ENCODE measurements around the gene TMEM127. TPM values are rescaled to one million over a fixed set of nuclear protein-coding genes. Genes with fewer than 3 reads are reported as not detected.

The TMEM127 gene
- total RNA-seq, 1 experiment from 2014 or later = 25.3 TPM

GRCh38 chr2:96238266-96238665 lies 27.5 kb downstream of the TMEM127 start:
- Histone ChIP-seq H3K27ac (ENCODE audit: low read depth, low read length) (no peak overlapping the region), H3K4me1 (ENCODE audit: control insufficient read depth in 1 of 2, insufficient read depth in 2 of 2, low read length in 2 of 2) (no peaks in the 10 kb centered on the region), H3K9me2 (ENCODE audit: insufficient read depth) (no peaks in the 10 kb centered on the region), H3K4me3 (replicated peaks in 1 of 2; ENCODE audit: low read depth in 1 of 2, low read length in 2 of 2) (no peak overlapping the region), H3K9ac (ENCODE audit: low read length) (no peak overlapping the region), H3K79me2 (ENCODE audit: insufficient read depth, low read length) (no peaks in the 10 kb centered on the region), H3K27me3 (ENCODE audit: insufficient read depth, low read length) (no peaks in the 10 kb centered on the region), H3K4me2 (ENCODE audit: low read length) (no peak overlapping the region), H3K9me3 (ENCODE audit: control insufficient read depth in 1 of 2, insufficient read depth in 1 of 2, low read depth in 1 of 2, low read length in 2 of 2) (no peaks in the 10 kb centered on the region), H2AFZ (ENCODE audit: low read depth, low read length, poor library complexity, severe bottlenecking) (no peak overlapping the region), H3K36me3 (ENCODE audit: control insufficient read depth in 1 of 2, insufficient read depth in 2 of 2, low read length in 2 of 2) (no peaks in the 10 kb centered on the region), H4K20me1 (ENCODE audit: insufficient read depth) (no peaks in the 10 kb centered on the region)
- intact Hi-C loops (cut with micrococcal nuclease) = no loop called here
- BruUV-seq (replicated peaks) = no TSS peak
- DNase-seq (ENCODE audit: low read depth, low spot score) (no peak), ATAC-seq (no peak)
- POLR2A ChIA-PET = no interaction called here
- RAD21 ChIA-PET (ENCODE audit: low non-redundant PET in 1 of 2, low total read pairs in 2 of 2, uncharacterized antibody in 2 of 2, unreplicated experiment in 2 of 2) = no interaction called here
- CTCF ChIA-PET = no interaction called here
- TF ChIP-seq RAD21 (IDR thresholded peaks at IDR 0.05; ENCODE audit: low read depth) = no peak
- TF ChIP-seq EZH2 (IDR thresholded peaks at IDR 0.05) = no peak
- no peak for TF ChIP-seq ZNF274 (IDR thresholded peaks at IDR 0.05; ENCODE audit: low read depth, low read length)
- TF ChIP-seq CTCF (IDR thresholded peaks at IDR 0.05 in 2 of 3, conservative IDR thresholded peaks at IDR 0.05 in 1 of 3; ENCODE audit: borderline replicate concordance in 1 of 3, insufficient read depth in 1 of 3, low read depth in 2 of 3, low read length in 2 of 3) = no peak
- TF ChIP-seq ELF1 (IDR thresholded peaks at IDR 0.05; ENCODE audit: borderline replicate concordance, low read depth) = no peak
- TF ChIP-seq SIN3A (IDR thresholded peaks at IDR 0.05; ENCODE audit: low read depth) = no peak
- TF ChIP-seq CBX3 (IDR thresholded peaks at IDR 0.05; ENCODE audit: low read depth) = no peak
- no peak for TF ChIP-seq TCF7L2 (IDR thresholded peaks at IDR 0.05; ENCODE audit: borderline replicate concordance, extremely low read depth, insufficient read depth, insufficient read length)
- TF ChIP-seq SP1 (IDR thresholded peaks at IDR 0.05; ENCODE audit: low read depth) = no peak
- TF ChIP-seq ATF3 (IDR thresholded peaks at IDR 0.05) = no peak
- TF ChIP-seq YY1 (IDR thresholded peaks at IDR 0.05; ENCODE audit: extremely low read depth, insufficient replicate concordance, low read depth, low read length) = no peak
- TF ChIP-seq EZH2phosphoT487 (IDR thresholded peaks at IDR 0.05; ENCODE audit: borderline replicate concordance) = no peak
- TF ChIP-seq POLR2A (IDR thresholded peaks at IDR 0.05; ENCODE audit: borderline replicate concordance, extremely low read depth, insufficient read depth, insufficient read length) = no peak
- no peak for TF ChIP-seq JUND (IDR thresholded peaks at IDR 0.05)
- TF ChIP-seq CEBPB (IDR thresholded peaks at IDR 0.05; ENCODE audit: low read depth) = no peak
- no peak for TF ChIP-seq ZFX (IDR thresholded peaks at IDR 0.05)
- no peak for TF ChIP-seq ZBTB33 (IDR thresholded peaks at IDR 0.05; ENCODE audit: extremely low read depth, insufficient replicate concordance, low read length)
- no peak for TF ChIP-seq SRF (IDR thresholded peaks at IDR 0.05; ENCODE audit: low read depth)

Measured in HCT116 (cell line).